Tibial nerve (tissue), 4 donors: ENCODE measurements around the gene PRDM5. TPM values are rescaled to one million over a fixed set of nuclear protein-coding genes. Genes with fewer than 3 reads are reported as not detected.

Experiments used
- small RNA-seq: library from RNA; depleted of rRNA; stranded (forward); fragments of <200 nt; gene quantifications from one replicate; pipeline ENCODE3, GENCODE V24; 2016
- total RNA-seq, 4 donors: library from RNA; depleted of rRNA; stranded (reverse); fragments of >200 nt; gene quantifications; one replicate each; pipeline ENCODE4 v1.1.0, GENCODE V29; 2016

PRDM5 gene
- total RNA-seq, 4 donors from 2014 or later = 18.9 to 46.3 (median 31.1) TPM

Small RNA genes lying within 50 kb of the gene (small RNA-seq; reads per million reads assigned to genes)
- not detected for gene RNU6-550P

Other genes with a start within 250 kb of the PRDM5 start
- gene NDNF, start 149.8 kb upstream of the PRDM5 start, total RNA-seq = 10 to 100 TPM in 1 of 4 donors, 1 to 10 TPM in 3; 2.4 to 10.6 (median 7.8) TPM
- gene TNIP3, start 241.6 kb upstream of the PRDM5 start, total RNA-seq = under 1 TPM in 1 of 4 donors, not detected in 3; 0.44 TPM